SU-DHL-6 (cell line): Measurements from ENCODE around the gene ANXA6.

Experiments used
- EZH2phosphoT487 ChIP-seq: fragments of 200-600 bp; sonication (generic), shearing (Covaris generic); conservative IDR thresholded peaks from 2 replicates; pipeline ENCODE4 v1.6.1; 2018; ENCODE audit warnings: mild to moderate bottlenecking, antibody characterized with exemption, low read length, moderate library complexity, mixed read lengths
- TF ChIP-seq, protein P1 (sequence below): fragments of 200-600 bp; sonication (generic); IDR thresholded peaks from one replicate; pipeline ENCODE4 v1.5.1; 2017; ENCODE audit warnings: antibody characterized with exemption, mild to moderate bottlenecking, low read length, moderate library complexity; ENCODE audit not compliant: insufficient read depth, poor library complexity, severe bottlenecking

DNA sequence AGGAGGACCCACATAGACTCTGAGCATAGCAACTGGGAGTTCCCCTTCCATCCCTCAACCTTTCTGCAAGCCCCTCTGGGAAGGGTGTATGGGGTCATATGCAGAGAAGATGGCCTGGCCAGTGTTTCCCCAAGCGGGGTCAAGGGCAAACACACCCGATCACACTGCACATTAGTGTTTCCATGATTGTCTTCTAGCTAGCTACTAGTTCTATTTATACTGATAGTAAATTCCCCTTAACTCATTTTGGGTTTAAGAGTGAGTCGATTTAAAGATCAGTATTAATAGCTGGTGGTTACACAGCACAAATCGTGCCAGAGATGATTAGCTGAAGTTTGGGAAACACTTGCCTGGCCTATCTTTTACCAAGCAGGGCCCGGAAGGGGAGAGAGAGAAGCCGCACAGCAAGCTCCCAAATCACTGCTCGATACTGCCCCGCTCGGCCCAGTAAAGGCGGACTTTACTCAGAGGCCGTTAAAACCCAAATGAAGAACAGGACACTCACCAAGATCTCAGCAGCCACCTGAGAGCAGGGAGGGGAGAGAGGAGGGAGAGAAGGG lies 47.4 kb downstream of the ANXA6 start:
- TF ChIP-seq, protein P1, sequence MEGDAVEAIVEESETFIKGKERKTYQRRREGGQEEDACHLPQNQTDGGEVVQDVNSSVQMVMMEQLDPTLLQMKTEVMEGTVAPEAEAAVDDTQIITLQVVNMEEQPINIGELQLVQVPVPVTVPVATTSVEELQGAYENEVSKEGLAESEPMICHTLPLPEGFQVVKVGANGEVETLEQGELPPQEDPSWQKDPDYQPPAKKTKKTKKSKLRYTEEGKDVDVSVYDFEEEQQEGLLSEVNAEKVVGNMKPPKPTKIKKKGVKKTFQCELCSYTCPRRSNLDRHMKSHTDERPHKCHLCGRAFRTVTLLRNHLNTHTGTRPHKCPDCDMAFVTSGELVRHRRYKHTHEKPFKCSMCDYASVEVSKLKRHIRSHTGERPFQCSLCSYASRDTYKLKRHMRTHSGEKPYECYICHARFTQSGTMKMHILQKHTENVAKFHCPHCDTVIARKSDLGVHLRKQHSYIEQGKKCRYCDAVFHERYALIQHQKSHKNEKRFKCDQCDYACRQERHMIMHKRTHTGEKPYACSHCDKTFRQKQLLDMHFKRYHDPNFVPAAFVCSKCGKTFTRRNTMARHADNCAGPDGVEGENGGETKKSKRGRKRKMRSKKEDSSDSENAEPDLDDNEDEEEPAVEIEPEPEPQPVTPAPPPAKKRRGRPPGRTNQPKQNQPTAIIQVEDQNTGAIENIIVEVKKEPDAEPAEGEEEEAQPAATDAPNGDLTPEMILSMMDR: no peak
- no peak for TF ChIP-seq EZH2phosphoT487
